ENCODE data around the gene PLA2G2E.

DNA sequence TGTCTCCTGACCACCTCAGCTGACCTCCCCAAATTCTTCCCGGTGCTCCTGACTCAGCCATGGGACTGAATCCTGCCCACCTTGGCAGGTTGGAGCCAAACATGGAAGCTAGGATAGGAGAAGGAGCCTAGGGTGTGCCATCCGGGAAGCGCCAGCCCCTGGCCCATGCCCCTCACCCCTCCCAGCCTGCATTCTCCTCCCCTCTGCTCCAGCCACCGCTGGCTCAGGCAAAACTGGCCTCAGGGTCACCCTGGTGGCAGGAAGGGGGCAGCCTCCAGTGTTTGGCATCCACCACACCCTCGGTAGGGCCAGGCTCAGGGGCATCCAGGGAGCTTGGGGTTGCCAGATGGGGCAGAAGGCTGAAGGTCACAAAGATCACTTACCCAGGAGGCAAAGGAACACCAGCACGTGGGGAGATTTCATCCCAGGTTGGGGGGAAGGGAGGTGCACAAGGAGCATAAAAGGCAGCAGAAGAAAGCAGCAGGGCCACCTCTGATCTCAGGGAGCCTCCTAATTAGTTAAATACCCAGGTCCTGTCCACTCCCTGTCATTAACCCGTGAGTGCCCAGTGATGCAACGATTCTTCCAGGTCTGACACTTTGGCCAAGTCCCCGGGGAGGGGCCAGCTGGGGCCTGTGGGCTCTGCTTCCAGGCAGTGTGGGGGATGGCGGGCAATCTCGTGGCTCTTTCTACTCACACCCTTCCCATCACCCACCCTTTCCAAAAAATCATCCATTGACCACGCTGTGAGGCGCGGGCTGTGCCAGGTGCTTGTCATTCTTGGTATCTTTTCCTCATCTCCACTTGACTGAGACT is at the start of gene PLA2G2E:
- TF ChIP-seq, protein P1, sequence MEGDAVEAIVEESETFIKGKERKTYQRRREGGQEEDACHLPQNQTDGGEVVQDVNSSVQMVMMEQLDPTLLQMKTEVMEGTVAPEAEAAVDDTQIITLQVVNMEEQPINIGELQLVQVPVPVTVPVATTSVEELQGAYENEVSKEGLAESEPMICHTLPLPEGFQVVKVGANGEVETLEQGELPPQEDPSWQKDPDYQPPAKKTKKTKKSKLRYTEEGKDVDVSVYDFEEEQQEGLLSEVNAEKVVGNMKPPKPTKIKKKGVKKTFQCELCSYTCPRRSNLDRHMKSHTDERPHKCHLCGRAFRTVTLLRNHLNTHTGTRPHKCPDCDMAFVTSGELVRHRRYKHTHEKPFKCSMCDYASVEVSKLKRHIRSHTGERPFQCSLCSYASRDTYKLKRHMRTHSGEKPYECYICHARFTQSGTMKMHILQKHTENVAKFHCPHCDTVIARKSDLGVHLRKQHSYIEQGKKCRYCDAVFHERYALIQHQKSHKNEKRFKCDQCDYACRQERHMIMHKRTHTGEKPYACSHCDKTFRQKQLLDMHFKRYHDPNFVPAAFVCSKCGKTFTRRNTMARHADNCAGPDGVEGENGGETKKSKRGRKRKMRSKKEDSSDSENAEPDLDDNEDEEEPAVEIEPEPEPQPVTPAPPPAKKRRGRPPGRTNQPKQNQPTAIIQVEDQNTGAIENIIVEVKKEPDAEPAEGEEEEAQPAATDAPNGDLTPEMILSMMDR (IDR thresholded peaks at IDR 0.05; ENCODE audit: low read depth, low read length) = no peak
- TF ChIP-seq EZH2phosphoT487 (IDR thresholded peaks at IDR 0.05; ENCODE audit: low read depth) = no peak

Measured in OCI-LY3 (cell line).